K562 (cell line): Measurements from ENCODE around the gene ZNF213. TPM values are rescaled to one million over a fixed set of nuclear protein-coding genes. Genes with fewer than 3 reads are reported as not detected.

Experiments used
- NFIX ChIP-seq: fragments of 250-450 bp; sonication (Bioruptor Pico); IDR thresholded peaks from 2 replicates; pipeline ENCODE4 v1.4.0; 2020; ENCODE audit warnings: low read depth, mild to moderate bottlenecking, moderate library complexity
- SMAD2 ChIP-seq: fragments of 150-350 bp; IDR thresholded peaks from 2 replicates; pipeline ENCODE4 v1.6.1; 2014; ENCODE audit warnings: low read depth, mild to moderate bottlenecking, low read length
- ZBTB33 ChIP-seq: sonication (generic); formaldehyde crosslinking; IDR thresholded peaks from 2 replicates; pipeline ENCODE4 v1.8.1; 2023; ENCODE audit warnings: mild to moderate bottlenecking, missing genetic modification reagents
- ZBTB40 ChIP-seq, 2 experiments: fragments of 450-650 bp in 1 of 2; sonication (generic) in 1 of 2; formaldehyde crosslinking in 1 of 2; IDR thresholded peaks; 2 replicates each; pipeline versions ENCODE4 v1.7.1 to v1.9.0; 2016 to 2022; ENCODE audit warnings: inconsistent platforms in 1 of 2, mild to moderate bottlenecking in 1 of 2, missing genetic modification reagents in 1 of 2
- ZMIZ1 ChIP-seq, 2 experiments: fragments of 150-350 bp in 1 of 2; IDR thresholded peaks; 2 replicates each; pipeline ENCODE4 v1.6.1; 2012 to 2016; ENCODE audit warnings: low read depth in 2 of 2, low read length in 2 of 2, mild to moderate bottlenecking in 1 of 2, moderate library complexity in 1 of 2
- ZNF830 ChIP-seq: fragments of 250-450 bp; sonication (Bioruptor Pico); IDR thresholded peaks from 2 replicates; pipeline ENCODE4 v1.5.0; 2021; ENCODE audit warnings: mild to moderate bottlenecking
- polyA plus RNA-seq, 8 experiments: library from polyadenylated mRNA; depleted of rRNA in 4 of 8; stranded (reverse) in 5 of 8; unstranded in 3 of 8; fragments of >200 nt; fragmentation: Nextera tagmentation in 2 of 8; fragmentation: Illumina TruSeq in 1 of 8; extraction: Ambion mirVana in 2 of 8; extraction: Trizol in 1 of 8; gene quantifications; 2 replicates each; pipeline versions ENCODE4 v1.2.1 to v1.2.3, GENCODE V29; 2011 to 2014; ENCODE audit warnings: inconsistent platforms in 1 of 8, missing spikeins in 1 of 8
- total RNA-seq, 7 experiments: library from RNA; depleted of rRNA in 6 of 7; stranded (reverse); fragments of >200 nt in 6 of 7; fragmentation: Illumina TruSeq in 2 of 7; extraction: Trizol in 2 of 7; gene quantifications; 2 replicates each; pipeline versions ENCODE4 v1.2.1 to v1.2.3, GENCODE V29; 2011 to 2021; ENCODE audit warnings: low replicate concordance in 1 of 7

Gene ZNF213
- total and polyA plus RNA-seq, 9 of the 15 experiments (the other 6 are each of a cell fraction or from before 2014, with no cell fraction given), result 0.49 to 10.0 (median 1.8) TPM

- peak in 1 of 2 experiments; percentile 32; a peak in 1 of 4 replicates for TF ChIP-seq ZMIZ1 (IDR thresholded peaks at IDR 0.05; ENCODE audit: low read depth in 2 of 2, low read length in 2 of 2)
- TF ChIP-seq ZBTB33 (CRISPR knock-in tag), result 0 out of 2 replicates have a peak, but pooled peaks have one; percentile 44
- TF ChIP-seq NFIX (CRISPR knock-in tag), result no peak
- no peak for TF ChIP-seq ZNF830 (CRISPR knock-in tag)
- peak; percentile 77 for TF ChIP-seq ZBTB40 (IDR thresholded peaks at IDR 0.05)
- no peak for TF ChIP-seq ZBTB40 (CRISPR knock-in tag; IDR thresholded peaks at IDR 0.05)
- no peak for TF ChIP-seq SMAD2
These were observed 40.6 kb downstream of the ZNF213 start (continued) for GRCh38 chr16:3175157-3176093.
